Activated CD4-positive, alpha-beta T cell treated with anti-CD3 and anti-CD28 coated beads, Interleukin-2, amount 50 U/mL, for 24 hours (primary cell): Measurements from ENCODE around the gene CNTNAP2.

Experiments used
- DNase-seq, 2 donors: peaks; one replicate each; pipeline ENCODE4 v3.0.0-alpha.2; 2020; ENCODE audit warnings: low read depth in 1 of 2, low spot score in 1 of 2

The CNTNAP2 gene

GRCh38 chr7:146740039-146740438 lies 623.4 kb downstream of the CNTNAP2 start:
- DNase-seq = no peak

- no peak for DNase-seq
These were observed 625.3 kb downstream of the CNTNAP2 start for GRCh38 chr7:146741911-146742310.

- DNase-seq = no peak
These were observed 637.8 kb downstream of the CNTNAP2 start for GRCh38 chr7:146754385-146754784.

GRCh38 chr7:146755585-146755984 lies 639.0 kb downstream of the CNTNAP2 start:
- no peak for DNase-seq

- DNase-seq = no peak
These were observed 647.9 kb downstream of the CNTNAP2 start for GRCh38 chr7:146764458-146764857.

- DNase-seq = no peak
These were observed 652.4 kb downstream of the CNTNAP2 start for GRCh38 chr7:146768957-146769356.

GRCh38 chr7:146772601-146773000 lies 656.0 kb downstream of the CNTNAP2 start:
- DNase-seq = no peak

GRCh38 chr7:146773506-146773905 lies 656.9 kb downstream of the CNTNAP2 start:
- no peak for DNase-seq

- no peak for DNase-seq
These were observed 664.9 kb downstream of the CNTNAP2 start for GRCh38 chr7:146781352-146782116.

GRCh38 chr7:146787266-146787665 lies 670.7 kb downstream of the CNTNAP2 start:
- no peak for DNase-seq

GRCh38 chr7:146788008-146788407 lies 671.4 kb downstream of the CNTNAP2 start:
- no peak for DNase-seq

GRCh38 chr7:146791344-146792285 lies 675.0 kb downstream of the CNTNAP2 start:
- no peak for DNase-seq

- no peak for DNase-seq
These were observed 688.0 kb downstream of the CNTNAP2 start for GRCh38 chr7:146804620-146805019.

- DNase-seq = no peak
These were observed 688.5 kb downstream of the CNTNAP2 start for GRCh38 chr7:146805082-146805481.

- DNase-seq = no peak
These were observed 709.7 kb downstream of the CNTNAP2 start for GRCh38 chr7:146826329-146826728.

- no peak for DNase-seq
These were observed 714.1 kb downstream of the CNTNAP2 start for GRCh38 chr7:146830686-146831085.

- DNase-seq = no peak
These were observed 715.3 kb downstream of the CNTNAP2 start for GRCh38 chr7:146831875-146832274.

- no peak for DNase-seq
These were observed 727.8 kb downstream of the CNTNAP2 start for GRCh38 chr7:146844405-146844804.

GRCh38 chr7:146858690-146859089 lies 742.1 kb downstream of the CNTNAP2 start:
- no peak for DNase-seq

- DNase-seq = no peak
These were observed 745.1 kb downstream of the CNTNAP2 start for GRCh38 chr7:146861701-146862100.

- no peak for DNase-seq
These were observed 745.8 kb downstream of the CNTNAP2 start for GRCh38 chr7:146862415-146862814.

- DNase-seq = no peak
These were observed 748.0 kb downstream of the CNTNAP2 start for GRCh38 chr7:146864644-146865043.
